ENCODE results near the gene CABP2. TPM values are rescaled to one million over a fixed set of nuclear protein-coding genes. Genes with fewer than 3 reads are reported as not detected.

CABP2 gene
- total RNA-seq, 1 experiment from 2014 or later, result not detected

- Mint-ChIP-seq H3K27me3 (ENCODE audit: low read depth) (peaks cover 33% of the 10 kb centered on the region), H3K27ac (no peak overlapping the region), H3K4me1 (peaks cover 9 to 11% of the 10 kb centered on the region in 2 experiments), H3K36me3 (ENCODE audit: insufficient read depth in 1 of 3, low read depth in 3 of 3) (no peaks in the 10 kb centered on the region), H3K4me3 (no peak overlapping the region), H3K9me3 (peaks cover 3 to 9% of the 10 kb centered on the region in 2 experiments; a peak in 3 of 5 replicates)
- Histone ChIP-seq H2BK15ac (ENCODE audit: low read depth, low read length) (no peak overlapping the region), H3K56ac (ENCODE audit: insufficient read length, low read depth, low read length) (no peak overlapping the region), H3K18ac (ENCODE audit: insufficient read length, low read depth, low read length) (no peak overlapping the region), H2BK5ac (ENCODE audit: insufficient read length, low read length) (no peak overlapping the region), H3K27me3 (ENCODE audit: insufficient read depth, low read length) (no peaks in the 10 kb centered on the region), H3K27ac (ENCODE audit: insufficient read length, low read depth, low read length) (no peak overlapping the region), H4K8ac (replicated peaks; ENCODE audit: insufficient read length, low read depth, low read length) (no peak overlapping the region), H4K5ac (ENCODE audit: insufficient read length, low read depth, low read length) (no peak overlapping the region), H4K91ac (ENCODE audit: insufficient read length, low read depth, low read length) (no peak overlapping the region), H2AK5ac (ENCODE audit: insufficient read length, low read length) (no peak overlapping the region), H3K9ac (ENCODE audit: extremely low read depth, insufficient read length, low read length) (no peak overlapping the region), H3T11ph (ENCODE audit: low read length) (no peak overlapping the region), H3K79me2 (ENCODE audit: insufficient read depth, low read length) (no peaks in the 10 kb centered on the region), H3K79me1 (ENCODE audit: insufficient read depth, low read depth, low read length, poor library complexity, severe bottlenecking) (no peaks in the 10 kb centered on the region), H3K4me2 (ENCODE audit: insufficient read depth, insufficient read length, low read length) (no peak overlapping the region), H4K20me1 (ENCODE audit: control insufficient read depth, insufficient read depth, insufficient read length) (no peaks in the 10 kb centered on the region), H3K4me1 (ENCODE audit: insufficient read depth, low read length) (no peaks in the 10 kb centered on the region), H3K23ac (ENCODE audit: insufficient read length, low read depth, low read length) (no peak overlapping the region), H3K23me2 (ENCODE audit: insufficient read length, low read depth, low read length, poor library complexity, severe bottlenecking) (no peaks in the 10 kb centered on the region), H2BK120ac (ENCODE audit: low read depth, low read length, poor library complexity, severe bottlenecking) (no peak overlapping the region), H3K9me3 (ENCODE audit: control insufficient read depth, low read depth, low read length) (no peaks in the 10 kb centered on the region), H2BK12ac (ENCODE audit: insufficient read length, low read depth, low read length) (no peak overlapping the region), H3K14ac (ENCODE audit: insufficient read depth, low read length) (no peak overlapping the region), H2BK20ac (ENCODE audit: low read depth, low read length, poor library complexity, severe bottlenecking) (no peak overlapping the region), H3K4ac (ENCODE audit: low read depth, low read length) (no peak overlapping the region), H2AFZ (ENCODE audit: low read length) (no peak overlapping the region)
- DNase-seq, result no peak
- TF ChIP-seq, protein P1, sequence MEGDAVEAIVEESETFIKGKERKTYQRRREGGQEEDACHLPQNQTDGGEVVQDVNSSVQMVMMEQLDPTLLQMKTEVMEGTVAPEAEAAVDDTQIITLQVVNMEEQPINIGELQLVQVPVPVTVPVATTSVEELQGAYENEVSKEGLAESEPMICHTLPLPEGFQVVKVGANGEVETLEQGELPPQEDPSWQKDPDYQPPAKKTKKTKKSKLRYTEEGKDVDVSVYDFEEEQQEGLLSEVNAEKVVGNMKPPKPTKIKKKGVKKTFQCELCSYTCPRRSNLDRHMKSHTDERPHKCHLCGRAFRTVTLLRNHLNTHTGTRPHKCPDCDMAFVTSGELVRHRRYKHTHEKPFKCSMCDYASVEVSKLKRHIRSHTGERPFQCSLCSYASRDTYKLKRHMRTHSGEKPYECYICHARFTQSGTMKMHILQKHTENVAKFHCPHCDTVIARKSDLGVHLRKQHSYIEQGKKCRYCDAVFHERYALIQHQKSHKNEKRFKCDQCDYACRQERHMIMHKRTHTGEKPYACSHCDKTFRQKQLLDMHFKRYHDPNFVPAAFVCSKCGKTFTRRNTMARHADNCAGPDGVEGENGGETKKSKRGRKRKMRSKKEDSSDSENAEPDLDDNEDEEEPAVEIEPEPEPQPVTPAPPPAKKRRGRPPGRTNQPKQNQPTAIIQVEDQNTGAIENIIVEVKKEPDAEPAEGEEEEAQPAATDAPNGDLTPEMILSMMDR (conservative IDR thresholded peaks at IDR 0.05), result no peak
- no CpG with 5 or more reads among the region's 6 CpGs for WGBS (ENCODE audit: extremely low coverage, insufficient read length, low lambda C conversion rate)
These were observed 48.2 kb upstream of the CABP2 start for GRCh38 chr11:67571443-67571842.
